Cardiac muscle cell (in vitro differentiated cells and primary cell): ENCODE results near the gene TMEM14C. TPM values are rescaled to one million over a fixed set of nuclear protein-coding genes. Genes with fewer than 3 reads are reported as not detected.

Source experiments
- DNase-seq, 2 donors: peaks; one replicate each; pipeline versions ENCODE4 v3.0.0 to v3.0.0-alpha.2; 2010 to 2017; ENCODE audit warnings: low read depth in 1 of 2, low spot score in 1 of 2
- H3K27ac ChIP-seq: fragments of 200-600 bp; sonication (generic); 2 replicates; pipeline ENCODE4 v1.5.1; 2016
- H3K27me3 ChIP-seq: fragments of 200-600 bp; sonication (generic); 2 replicates; pipeline ENCODE4 v1.6.0; 2016; ENCODE audit warnings: control low read depth
- H3K36me3 ChIP-seq: fragments of 200-600 bp; sonication (generic); 2 replicates; pipeline ENCODE4 v1.5.1; 2016; ENCODE audit warnings: control low read depth
- H3K4me1 ChIP-seq: fragments of 200-600 bp; sonication (generic); 2 replicates; pipeline ENCODE4 v1.8.1; 2017; ENCODE audit warnings: low read depth, mild to moderate bottlenecking, mixed run types
- H3K4me3 ChIP-seq: fragments of 200-600 bp; sonication (generic); 2 replicates; pipeline ENCODE4 v1.5.1; 2016; ENCODE audit warnings: mild to moderate bottlenecking
- H3K9me3 ChIP-seq: fragments of 200-600 bp; sonication (generic); 2 replicates; pipeline ENCODE4 v1.5.1; 2017; ENCODE audit warnings: low read depth, mild to moderate bottlenecking, control low read depth
- polyA plus RNA-seq: library from polyadenylated mRNA; unstranded; fragments of >200 nt; fragmentation: Nextera tagmentation; extraction: Ambion mirVana; gene quantifications from 2 replicates; pipeline ENCODE4 v1.2.1, GENCODE V29; 2016
- total RNA-seq: library from RNA; depleted of rRNA; stranded (reverse); fragments of >200 nt; gene quantifications from 2 replicates; pipeline ENCODE4 v1.2.3, GENCODE V29; 2016
- TF ChIP-seq, protein P1 (sequence below): IDR thresholded peaks from 2 replicates; pipeline ENCODE4 v1.5.1; 2012; ENCODE audit warnings: low read depth, mild to moderate bottlenecking, low read length

Gene TMEM14C
- total and polyA plus RNA-seq, 2 experiments from 2014 or later = 141 to 441 TPM

DNA sequence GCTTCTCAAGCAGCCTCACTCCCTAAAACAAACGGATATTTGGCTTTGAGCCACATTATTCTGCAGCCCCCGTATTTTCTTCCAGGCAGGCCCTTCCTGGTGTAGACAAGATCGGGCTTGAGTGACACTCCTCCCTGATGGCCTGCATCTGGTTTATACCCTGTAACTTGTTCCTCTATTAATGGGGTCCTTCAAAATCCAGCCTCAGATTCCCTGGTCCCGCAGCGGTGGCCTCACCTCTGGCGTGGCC, 375 bp upstream of the TMEM14C start:
- Histone ChIP-seq H3K36me3 (peaks cover 4% of the 10 kb centered on the region), H3K9me3 (no peaks in the 10 kb centered on the region), H3K4me1 (peaks cover 23% of the 10 kb centered on the region), H3K27ac (peak overlapping the region; percentile 84), H3K4me3 (peak overlapping the region; percentile 6), H3K27me3 (no peaks in the 10 kb centered on the region)
- DNase-seq = no peak
- TF ChIP-seq, protein P1, sequence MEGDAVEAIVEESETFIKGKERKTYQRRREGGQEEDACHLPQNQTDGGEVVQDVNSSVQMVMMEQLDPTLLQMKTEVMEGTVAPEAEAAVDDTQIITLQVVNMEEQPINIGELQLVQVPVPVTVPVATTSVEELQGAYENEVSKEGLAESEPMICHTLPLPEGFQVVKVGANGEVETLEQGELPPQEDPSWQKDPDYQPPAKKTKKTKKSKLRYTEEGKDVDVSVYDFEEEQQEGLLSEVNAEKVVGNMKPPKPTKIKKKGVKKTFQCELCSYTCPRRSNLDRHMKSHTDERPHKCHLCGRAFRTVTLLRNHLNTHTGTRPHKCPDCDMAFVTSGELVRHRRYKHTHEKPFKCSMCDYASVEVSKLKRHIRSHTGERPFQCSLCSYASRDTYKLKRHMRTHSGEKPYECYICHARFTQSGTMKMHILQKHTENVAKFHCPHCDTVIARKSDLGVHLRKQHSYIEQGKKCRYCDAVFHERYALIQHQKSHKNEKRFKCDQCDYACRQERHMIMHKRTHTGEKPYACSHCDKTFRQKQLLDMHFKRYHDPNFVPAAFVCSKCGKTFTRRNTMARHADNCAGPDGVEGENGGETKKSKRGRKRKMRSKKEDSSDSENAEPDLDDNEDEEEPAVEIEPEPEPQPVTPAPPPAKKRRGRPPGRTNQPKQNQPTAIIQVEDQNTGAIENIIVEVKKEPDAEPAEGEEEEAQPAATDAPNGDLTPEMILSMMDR = no peak

DNA sequence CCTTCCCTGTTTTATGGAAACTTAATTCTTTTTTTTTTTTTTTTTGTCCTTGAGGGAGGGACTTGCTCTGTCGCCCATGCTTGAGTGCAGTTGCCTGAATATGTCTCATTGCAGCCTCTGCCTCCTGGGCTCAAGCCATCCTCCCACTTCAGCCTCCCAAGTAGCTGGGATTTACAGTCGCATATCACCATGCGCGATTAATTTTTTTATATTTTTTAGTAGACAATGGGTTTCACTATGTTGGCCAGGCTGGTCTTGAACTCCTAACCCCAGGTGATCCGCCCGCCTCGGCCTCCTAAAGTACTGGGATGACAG, 654 bp downstream of the TMEM14C start:
- peak overlapping the region; percentile 51 for H3K4me3 ChIP-seq
- DNase-seq = no peak

DNA sequence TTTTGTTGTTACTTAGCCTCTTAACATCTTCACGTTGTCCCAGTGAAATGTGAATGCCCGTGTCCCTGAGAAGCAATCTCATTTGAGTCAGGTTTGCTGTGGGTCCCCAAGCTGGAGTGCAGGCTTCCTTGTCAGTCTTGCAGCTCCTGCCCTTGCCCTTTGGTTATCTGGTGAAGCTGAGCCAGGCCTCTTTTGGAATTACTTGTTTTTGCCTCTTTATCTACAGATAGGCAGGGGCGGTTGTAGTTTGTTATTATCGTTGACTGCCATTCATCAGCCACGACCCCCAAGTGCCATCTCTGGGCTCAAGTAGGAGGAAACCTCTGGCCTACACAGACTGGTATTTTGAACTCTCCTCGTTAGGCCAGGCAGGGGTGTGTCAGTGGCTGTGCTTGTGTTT, 2.2 kb downstream of the TMEM14C start:
- peaks cover 26% of the 10 kb centered on the region for H3K4me1 ChIP-seq
- peak overlapping the region; percentile 51 for H3K4me3 ChIP-seq
- TF ChIP-seq, protein P1 = no peak
- DNase-seq = peak in 1 of 2 donors; percentile 35
- H3K36me3 ChIP-seq = peaks cover 7% of the 10 kb centered on the region
- no peaks in the 10 kb centered on the region for H3K27me3 ChIP-seq
- H3K27ac ChIP-seq = peak overlapping the region; percentile 88
- H3K9me3 ChIP-seq = no peaks in the 10 kb centered on the region

More for the DNA sequence above, 654 bp downstream of the TMEM14C start:
- TF ChIP-seq, protein P1 = no peak
- H3K36me3 ChIP-seq = peaks cover 7% of the 10 kb centered on the region
- H3K27me3 ChIP-seq = no peaks in the 10 kb centered on the region
- no peaks in the 10 kb centered on the region for H3K9me3 ChIP-seq
- H3K27ac ChIP-seq = peak overlapping the region; percentile 88
- H3K4me1 ChIP-seq = peaks cover 23% of the 10 kb centered on the region

DNA sequence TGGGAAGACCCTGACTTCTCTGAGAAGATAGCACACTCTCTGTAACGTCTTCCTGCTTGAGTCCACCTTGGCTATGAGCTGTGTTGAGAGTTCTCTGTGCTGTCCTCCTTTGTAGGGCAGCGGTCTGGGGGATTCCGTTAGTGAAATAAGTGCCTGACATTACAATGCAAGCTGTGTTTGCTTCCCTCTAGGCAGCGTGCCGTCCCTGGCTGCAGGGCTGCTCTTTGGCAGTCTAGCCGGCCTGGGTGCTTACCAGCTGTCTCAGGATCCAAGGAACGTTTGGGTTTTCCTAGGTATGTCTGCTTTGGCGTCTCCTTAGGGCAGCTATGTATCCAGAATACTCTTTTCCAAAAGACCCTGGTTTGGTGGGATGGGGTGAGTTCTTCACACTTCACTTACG, 2.8 kb downstream of the TMEM14C start:
- Histone ChIP-seq H3K27me3 (no peaks in the 10 kb centered on the region), H3K27ac (peak overlapping the region; percentile 88), H3K9me3 (no peaks in the 10 kb centered on the region), H3K4me1 (peaks cover 32% of the 10 kb centered on the region), H3K36me3 (peaks cover 11% of the 10 kb centered on the region), H3K4me3 (no peak overlapping the region)
- DNase-seq = no peak
- TF ChIP-seq, protein P1 = no peak

DNA sequence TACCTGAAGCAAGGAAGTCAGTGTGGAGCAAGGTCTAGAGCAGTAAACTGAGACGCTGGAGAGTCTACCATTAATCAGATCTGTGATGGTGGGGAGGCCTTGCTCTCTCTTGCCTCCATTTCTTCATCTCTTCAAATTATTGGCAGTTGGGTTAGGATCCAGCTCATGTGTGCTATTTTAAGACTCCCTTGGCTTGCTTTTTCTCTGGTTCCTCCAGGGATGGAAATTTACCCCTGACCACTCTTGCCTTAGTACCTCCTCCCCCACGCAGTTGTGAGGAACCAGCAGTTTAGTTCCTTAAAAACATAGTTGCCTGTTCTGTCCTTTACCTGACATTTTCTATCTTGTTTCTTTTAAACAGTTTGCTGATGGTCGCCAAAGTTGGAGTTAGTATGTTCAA, 7.4 kb downstream of the TMEM14C start:
- Histone ChIP-seq H3K27ac (peak overlapping the region; percentile 41), H3K9me3 (no peaks in the 10 kb centered on the region), H3K4me1 (peaks cover 17% of the 10 kb centered on the region), H3K36me3 (peaks cover 20% of the 10 kb centered on the region), H3K27me3 (no peaks in the 10 kb centered on the region), H3K4me3 (no peak overlapping the region)
- TF ChIP-seq, protein P1 = no peak
- DNase-seq = no peak

DNA sequence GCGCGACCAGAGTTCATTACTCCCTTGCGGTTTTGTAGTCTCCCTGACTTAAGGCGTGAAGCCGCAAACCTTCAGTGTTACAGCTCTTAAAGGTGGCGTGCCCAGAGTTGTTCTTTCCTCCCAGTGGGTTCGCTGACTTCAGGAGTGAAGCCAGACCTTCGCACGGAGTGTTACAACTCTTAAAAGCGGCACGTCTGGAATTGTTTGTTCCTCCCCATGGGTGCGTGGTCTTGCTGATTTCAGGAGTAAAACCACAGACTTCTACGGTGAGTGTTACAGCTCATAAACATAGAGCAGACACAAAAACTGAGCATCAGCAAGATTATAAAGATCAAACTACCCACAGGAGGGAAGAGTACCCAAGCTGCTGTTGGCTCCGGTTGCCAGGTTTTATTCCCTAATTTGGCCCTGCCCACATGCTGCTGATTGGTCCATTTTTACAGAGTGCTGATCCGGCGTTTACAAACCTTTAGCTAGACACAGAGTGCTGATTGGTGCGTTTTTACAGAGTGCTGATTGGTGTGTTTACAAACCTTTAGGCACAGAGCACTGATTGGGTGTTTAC, 10.4 kb downstream of the TMEM14C start:
- Histone ChIP-seq H3K9me3 (no peaks in the 10 kb centered on the region), H3K4me3 (no peak overlapping the region), H3K36me3 (peaks cover 12% of the 10 kb centered on the region), H3K27ac (peak overlapping the region; percentile 50), H3K27me3 (no peaks in the 10 kb centered on the region), H3K4me1 (peaks cover 9% of the 10 kb centered on the region)
- no peak for DNase-seq
- TF ChIP-seq, protein P1 = no peak
